Activated CD8-positive, alpha-beta memory T cell treated with anti-CD3 and anti-CD28 coated beads for 36 hours (primary cell): ENCODE measurements around the gene SRSF7. TPM values are rescaled to one million over a fixed set of nuclear protein-coding genes. Genes with fewer than 3 reads are reported as not detected.

Experiments used
- CTCF ChIA-PET: fragments of 350-600 bp; sonication (Branson Sonifier 250); formaldehyde crosslinking; loops from one replicate; lab custom pipeline; 2021; ENCODE audit warnings: antibody characterized with exemption; lab: Charles Lee
- POLR2A ChIA-PET: fragments of 350-600 bp; sonication (Branson Sonifier 250); formaldehyde crosslinking; loops from one replicate; lab custom pipeline; 2021; ENCODE audit warnings: antibody characterized with exemption; lab: Charles Lee
- total RNA-seq, 2 experiments: library from RNA; stranded (reverse); gene quantifications; one replicate each; pipeline ENCODE4 v1.2.3, GENCODE V29; 2021

Gene SRSF7
- total RNA-seq, 2 experiments from 2014 or later, result 358 to 371 TPM

- ChIA-PET CTCF (interaction anchor here (0.6 to 1.8 kb wide), 10 partner anchors 11 to 1096 kb away, joined by 3 to 6 read pairs (median 3); no protein-coding TSS in a partner anchor), POLR2A (interaction anchor here (0.6 to 3.9 kb wide), 4 partner anchors 8 to 140 kb away, joined by 3 to 21 read pairs (median 10); partner anchors contain the start of genes HNRNPLL and SRSF7)
These were observed 10.1 kb downstream of the SRSF7 start for GRCh38 chr2:38740851-38741731.

GRCh38 chr2:38739524-38739923 is 11.6 kb downstream of the SRSF7 start:
- ChIA-PET POLR2A (interaction anchor here (0.6 to 2.4 kb wide), 4 partner anchors 9 to 91 kb away, joined by 3 to 7 read pairs (median 4); partner anchors contain the start of gene SRSF7), CTCF (interaction anchor here (1.6 kb wide), 1 partner anchor 158 kb away, joined by 5 read pairs; no protein-coding TSS in a partner anchor)

- ChIA-PET CTCF (no interaction called here), POLR2A (interaction anchor here (2.4 kb wide), 1 partner anchor 13 kb away, joined by 7 read pairs; the partner anchor contains the start of gene SRSF7)
These were observed 13.2 kb downstream of the SRSF7 start for GRCh38 chr2:38737925-38738324.

- CTCF ChIA-PET, result interaction anchor here (1.1 kb wide), 1 partner anchor 24 kb away, joined by 3 read pairs; no protein-coding TSS in a partner anchor
- POLR2A ChIA-PET, result interaction anchor here (0.6 to 2.4 kb wide), 2 partner anchors 14 to 59 kb away, joined by 3 to 7 read pairs; partner anchors contain the start of gene SRSF7
These were observed 14.0 kb downstream of the SRSF7 start for GRCh38 chr2:38737000-38737698.

GRCh38 chr2:38735999-38736320 is 15.2 kb downstream of the SRSF7 start:
- POLR2A ChIA-PET, result interaction anchor here (1.0 kb wide), 1 partner anchor 150 kb away, joined by 3 read pairs; no protein-coding TSS in a partner anchor

GRCh38 chr2:38734299-38735058 is 16.7 kb downstream of the SRSF7 start:
- CTCF ChIA-PET, result interaction anchor here (1.8 kb wide), 1 partner anchor 199 kb away, joined by 4 read pairs; no protein-coding TSS in a partner anchor
- POLR2A ChIA-PET, result interaction anchor here (0.6 to 1.6 kb wide), 3 partner anchors 17 to 189 kb away, joined by 4 to 7 read pairs (median 6); partner anchors contain the start of gene SRSF7

More at GRCh38 chr2:38735999-38736320, 15.2 kb downstream of the SRSF7 start:
- CTCF ChIA-PET, result interaction anchor here (1.0 to 1.8 kb wide), 3 partner anchors 22 to 200 kb away, joined by 3 to 7 read pairs (median 4); no protein-coding TSS in a partner anchor

- POLR2A ChIA-PET, result interaction anchor here (0.7 to 1.6 kb wide), 3 partner anchors 18 to 424 kb away, joined by 3 to 7 read pairs (median 6); partner anchors contain the start of gene SRSF7
- CTCF ChIA-PET, result no interaction called here
These were observed 17.7 kb downstream of the SRSF7 start for GRCh38 chr2:38733300-38733971.

- POLR2A ChIA-PET, result interaction anchor here (1.5 kb wide), 1 partner anchor 20 kb away, joined by 3 read pairs; the partner anchor contains the start of gene SRSF7
These were observed 19.4 kb downstream of the SRSF7 start for GRCh38 chr2:38731684-38732221.

GRCh38 chr2:38731090-38731489 is 20.1 kb downstream of the SRSF7 start:
- CTCF ChIA-PET, result interaction anchor here (0.9 to 1.3 kb wide), 4 partner anchors 129 to 223 kb away, joined by 3 to 5 read pairs (median 4); partner anchors contain the start of gene HNRNPLL
- POLR2A ChIA-PET, result no interaction called here

More at GRCh38 chr2:38731684-38732221, 19.4 kb downstream of the SRSF7 start:
- CTCF ChIA-PET, result interaction anchor here (1.0 to 1.3 kb wide), 4 partner anchors 129 to 196 kb away, joined by 3 to 5 read pairs (median 4); partner anchors contain the start of gene HNRNPLL

GRCh38 chr2:38728694-38729093 is 22.5 kb downstream of the SRSF7 start:
- ChIA-PET POLR2A (no interaction called here), CTCF (interaction anchor here (0.6 to 1.1 kb wide), 2 partner anchors 20 to 412 kb away, joined by 3 read pairs; no protein-coding TSS in a partner anchor)

GRCh38 chr2:38727661-38728060 is 23.5 kb downstream of the SRSF7 start:
- ChIA-PET POLR2A (no interaction called here), CTCF (interaction anchor here (0.7 kb wide), 1 partner anchor 185 kb away, joined by 3 read pairs; no protein-coding TSS in a partner anchor)

- CTCF ChIA-PET, result interaction anchor here (0.7 to 4.3 kb wide), 6 partner anchors 40 to 188 kb away, joined by 3 to 39 read pairs (median 4); no protein-coding TSS in a partner anchor
- POLR2A ChIA-PET, result interaction anchor here (1.8 to 2.7 kb wide), 2 partner anchors 56 to 121 kb away, joined by 8 to 13 read pairs; partner anchors contain the start of gene HNRNPLL
These were observed 28.0 kb downstream of the SRSF7 start for GRCh38 chr2:38723173-38723572.

GRCh38 chr2:38722271-38723061 is 28.7 kb downstream of the SRSF7 start:
- POLR2A ChIA-PET, result interaction anchor here (1.4 to 2.7 kb wide), 3 partner anchors 32 to 120 kb away, joined by 4 to 13 read pairs (median 8); partner anchors contain the start of gene HNRNPLL
- CTCF ChIA-PET, result interaction anchor here (0.6 to 4.3 kb wide), 11 partner anchors 9 to 187 kb away, joined by 3 to 39 read pairs (median 4); partner anchors contain the start of gene HNRNPLL

GRCh38 chr2:38720613-38721241 is 30.4 kb downstream of the SRSF7 start:
- POLR2A ChIA-PET, result no interaction called here
- CTCF ChIA-PET, result interaction anchor here (1.4 kb wide), 1 partner anchor 114 kb away, joined by 3 read pairs; no protein-coding TSS in a partner anchor

GRCh38 chr2:38719706-38720105 is 31.5 kb downstream of the SRSF7 start:
- ChIA-PET POLR2A (no interaction called here), CTCF (no interaction called here)
